CD4-positive, CD25-positive, alpha-beta regulatory T cell (primary cell): ENCODE data around the gene TVP23A. TPM values are rescaled to one million over a fixed set of nuclear protein-coding genes. Genes with fewer than 3 reads are reported as not detected.

Experiments
- ATAC-seq, 2 donors: fragments of 150-1000 bp; cut with Tn5 transposase; one replicate each; pipeline ENCODE4 v1.10.0; 2021; ENCODE audit warnings: low read depth in 2 of 2, moderate number of reproducible peaks in 2 of 2, moderate library complexity in 1 of 2
- DNase-seq, 3 donors: peaks; one replicate each; pipeline versions ENCODE4 v3.0.0 to v3.0.0-alpha.2; 2012 to 2022; ENCODE audit warnings: mixed read lengths in 1 of 3
- H3K27ac ChIP-seq: one replicate; pipeline ENCODE4 v1.7.0; 2013; ENCODE audit warnings: mild to moderate bottlenecking, low read length; ENCODE audit not compliant: insufficient read depth, poor library complexity, severe bottlenecking
- H3K27me3 ChIP-seq: one replicate; pipeline ENCODE4 v1.7.0; 2013; ENCODE audit warnings: low read length; ENCODE audit not compliant: control insufficient read depth, insufficient read depth
- H3K36me3 ChIP-seq: one replicate; pipeline ENCODE4 v1.7.0; 2013; ENCODE audit warnings: mild to moderate bottlenecking, low read length, moderate library complexity; ENCODE audit not compliant: control insufficient read depth, insufficient read depth
- H3K4me1 ChIP-seq: 2 replicates; pipeline ENCODE4 v1.7.0; 2013; ENCODE audit warnings: mild to moderate bottlenecking, low read length; ENCODE audit not compliant: insufficient read depth, control insufficient read depth, poor library complexity, severe bottlenecking
- H3K4me3 ChIP-seq: one replicate; pipeline ENCODE4 v1.7.0; 2013; ENCODE audit warnings: low read depth, mild to moderate bottlenecking, low read length, moderate library complexity
- H3K9me3 ChIP-seq, 2 experiments: 1 replicate in 1 of 2; 2 replicates in 1 of 2; pipeline ENCODE4 v1.7.0; 2013; ENCODE audit warnings: low read length in 2 of 2, mild to moderate bottlenecking in 1 of 2, moderate library complexity in 1 of 2; ENCODE audit not compliant: control insufficient read depth in 2 of 2
- H3K27ac Mint-ChIP-seq, 3 donors: one replicate each; pipeline ENCODE4 v1.8.0; 2020 to 2022; ENCODE audit warnings: mild to moderate bottlenecking in 3 of 3, mixed read lengths in 3 of 3, moderate library complexity in 2 of 3
- H3K27me3 Mint-ChIP-seq: one replicate; pipeline ENCODE4 v1.8.0; 2022; ENCODE audit warnings: mild to moderate bottlenecking, mixed read lengths
- H3K36me3 Mint-ChIP-seq: one replicate; pipeline ENCODE4 v1.8.0; 2020; ENCODE audit warnings: mixed read lengths
- H3K4me1 Mint-ChIP-seq, 4 donors: one replicate each; pipeline ENCODE4 v1.8.0; 2020 to 2022; ENCODE audit warnings: mixed read lengths in 4 of 4, mild to moderate bottlenecking in 1 of 4
- H3K4me3 Mint-ChIP-seq, 4 donors: one replicate each; pipeline ENCODE4 v1.8.0; 2020 to 2022; ENCODE audit warnings: mild to moderate bottlenecking in 4 of 4, mixed read lengths in 4 of 4, moderate library complexity in 3 of 4
- H3K9me3 Mint-ChIP-seq, 7 donors: one replicate each; pipeline ENCODE4 v1.8.0; 2020 to 2022; ENCODE audit warnings: mixed read lengths in 7 of 7, mild to moderate bottlenecking in 3 of 7, moderate library complexity in 2 of 7
- polyA plus RNA-seq, 4 donors: library from polyadenylated mRNA; unstranded; fragments of 300-500 nt; fragmentation: Illumina TruSeq; gene quantifications; one replicate each; pipeline ENCODE4 v1.2.3, GENCODE V29; 2021
- total RNA-seq: library from RNA; stranded (reverse); gene quantifications from one replicate; pipeline ENCODE4 v1.2.3, GENCODE V29; 2022

TVP23A gene
- total RNA-seq = 0.20 TPM
- polyA plus RNA-seq = not detected

- DNase-seq (no peak), ATAC-seq (no peak)
- Mint-ChIP-seq H3K4me3 (no peak within 1 kb of the TSS), H3K4me1 (peaks cover 0 to 4% (median 0%) of the 10 kb centered on the region in 4 donors), H3K36me3 (no peaks in the 10 kb centered on the region), H3K27ac (no peak within 1 kb of the TSS), H3K27me3 (no peaks in the 10 kb centered on the region), H3K9me3 (no peaks in the 10 kb centered on the region)
- no peak within 1 kb of the TSS for H3K4me3 ChIP-seq
- H3K9me3 ChIP-seq = no peaks in the 10 kb centered on the region
- H3K27ac ChIP-seq = no peak within 1 kb of the TSS
- no peaks in the 10 kb centered on the region for H3K36me3 ChIP-seq
- no peaks in the 10 kb centered on the region for H3K27me3 ChIP-seq
- H3K4me1 ChIP-seq = no peaks in the 10 kb centered on the region
Observed at GRCh38 chr16:10817963-10818941, at the start of gene TVP23A. Gene TVP23A, minus strand, starts transcription at chr16:10818794. Its CDS starts 301 bp downstream, at chr16:10818493.

GRCh38 chr16:10868104-10868595 lies 49.6 kb upstream of the TVP23A start:
- Mint-ChIP-seq H3K4me3 (peak overlapping the region in 2 of 4 donors; percentile 59 to 75), H3K27ac (peak overlapping the region in 1 of 3 donors; percentile 69), H3K4me1 (peaks cover 9 to 49% (median 33%) of the 10 kb centered on the region in 4 donors), H3K27me3 (peaks cover 4% of the 10 kb centered on the region), H3K9me3 (peaks cover 0 to 2% (median 0%) of the 10 kb centered on the region in 7 donors), H3K36me3 (no peaks in the 10 kb centered on the region)
- Histone ChIP-seq H3K36me3 (no peaks in the 10 kb centered on the region), H3K4me1 (peaks cover 38% of the 10 kb centered on the region), H3K4me3 (no peak overlapping the region), H3K27me3 (no peaks in the 10 kb centered on the region), H3K27ac (no peak overlapping the region), H3K9me3 (no peaks in the 10 kb centered on the region)
- DNase-seq = no peak
- no peak for ATAC-seq

GRCh38 chr16:10867199-10867598 lies 48.6 kb upstream of the TVP23A start:
- Mint-ChIP-seq H3K9me3 (peaks cover 0 to 4% (median 0%) of the 10 kb centered on the region in 7 donors), H3K27ac (no peak overlapping the region), H3K36me3 (no peaks in the 10 kb centered on the region), H3K4me3 (no peak overlapping the region), H3K27me3 (peaks cover 5% of the 10 kb centered on the region), H3K4me1 (peaks cover 6 to 44% (median 31%) of the 10 kb centered on the region in 4 donors)
- no peak overlapping the region for H3K4me3 ChIP-seq
- H3K9me3 ChIP-seq = no peaks in the 10 kb centered on the region
- no peaks in the 10 kb centered on the region for H3K27me3 ChIP-seq
- no peak for ATAC-seq
- H3K4me1 ChIP-seq = peaks cover 38% of the 10 kb centered on the region
- no peak overlapping the region for H3K27ac ChIP-seq
- DNase-seq = no peak
- no peaks in the 10 kb centered on the region for H3K36me3 ChIP-seq

GRCh38 chr16:10865991-10866966 lies 47.7 kb upstream of the TVP23A start:
- Mint-ChIP-seq H3K4me1 (peaks cover 6 to 37% (median 26%) of the 10 kb centered on the region in 4 donors), H3K27me3 (peaks cover 11% of the 10 kb centered on the region), H3K36me3 (no peaks in the 10 kb centered on the region), H3K27ac (no peak overlapping the region), H3K9me3 (peaks cover 0 to 4% (median 0%) of the 10 kb centered on the region in 7 donors), H3K4me3 (no peak overlapping the region)
- no peaks in the 10 kb centered on the region for H3K27me3 ChIP-seq
- no peaks in the 10 kb centered on the region for H3K36me3 ChIP-seq
- H3K27ac ChIP-seq = no peak overlapping the region
- DNase-seq (no peak), ATAC-seq (no peak)
- peaks cover 31% of the 10 kb centered on the region for H3K4me1 ChIP-seq
- H3K9me3 ChIP-seq = no peaks in the 10 kb centered on the region
- no peak overlapping the region for H3K4me3 ChIP-seq

GRCh38 chr16:10862438-10862837 lies 43.8 kb upstream of the TVP23A start:
- Histone ChIP-seq H3K4me3 (no peak overlapping the region), H3K27me3 (no peaks in the 10 kb centered on the region), H3K36me3 (no peaks in the 10 kb centered on the region), H3K4me1 (no peaks in the 10 kb centered on the region), H3K27ac (no peak overlapping the region), H3K9me3 (no peaks in the 10 kb centered on the region)
- Mint-ChIP-seq H3K9me3 (peaks cover 0 to 3% (median 0%) of the 10 kb centered on the region in 7 donors), H3K4me3 (no peak overlapping the region), H3K4me1 (peaks cover 0 to 4% (median 0%) of the 10 kb centered on the region in 4 donors), H3K36me3 (no peaks in the 10 kb centered on the region), H3K27ac (no peak overlapping the region), H3K27me3 (peaks cover 14% of the 10 kb centered on the region)
- DNase-seq = no peak
- ATAC-seq = no peak

GRCh38 chr16:10859658-10860057 lies 41.1 kb upstream of the TVP23A start:
- Mint-ChIP-seq H3K27me3 (peaks cover 14% of the 10 kb centered on the region), H3K27ac (no peak overlapping the region)
- H3K27me3 ChIP-seq = no peaks in the 10 kb centered on the region

GRCh38 chr16:10859020-10859419 lies 40.4 kb upstream of the TVP23A start:
- Mint-ChIP-seq H3K4me3 (no peak overlapping the region), H3K4me1 (no peaks in the 10 kb centered on the region), H3K36me3 (no peaks in the 10 kb centered on the region), H3K27ac (no peak overlapping the region), H3K27me3 (peaks cover 11% of the 10 kb centered on the region), H3K9me3 (peaks cover 0 to 3% (median 0%) of the 10 kb centered on the region in 7 donors)
- Histone ChIP-seq H3K27ac (no peak overlapping the region), H3K4me3 (no peak overlapping the region), H3K36me3 (no peaks in the 10 kb centered on the region), H3K4me1 (no peaks in the 10 kb centered on the region), H3K27me3 (no peaks in the 10 kb centered on the region), H3K9me3 (no peaks in the 10 kb centered on the region)
- no peak for ATAC-seq
- DNase-seq = no peak

More at GRCh38 chr16:10859658-10860057, 41.1 kb upstream of the TVP23A start:
- Histone ChIP-seq H3K9me3 (no peaks in the 10 kb centered on the region), H3K27ac (no peak overlapping the region), H3K36me3 (no peaks in the 10 kb centered on the region), H3K4me1 (no peaks in the 10 kb centered on the region), H3K4me3 (no peak overlapping the region)
- DNase-seq = no peak
- Mint-ChIP-seq H3K9me3 (peaks cover 0 to 3% (median 0%) of the 10 kb centered on the region in 7 donors), H3K36me3 (no peaks in the 10 kb centered on the region), H3K4me3 (no peak overlapping the region), H3K4me1 (no peaks in the 10 kb centered on the region)
- ATAC-seq = no peak
